HG03432 (cell line): Measurements from ENCODE around the gene SLC16A14.
"Not testable (repeated sequence)": the region's sequence is repeated elsewhere in the genome, so short reads cannot be mapped to it uniquely, and the experiment has no call there.

Experiments used
- ATAC-seq: cut with Tn5 transposase; IDR thresholded peaks from one replicate; pipeline ENCODE4 v1.9.1; 2021; ENCODE audit warnings: mild to moderate bottlenecking, moderate library complexity; ENCODE audit not compliant: unreplicated experiment

The SLC16A14 gene, protein sequence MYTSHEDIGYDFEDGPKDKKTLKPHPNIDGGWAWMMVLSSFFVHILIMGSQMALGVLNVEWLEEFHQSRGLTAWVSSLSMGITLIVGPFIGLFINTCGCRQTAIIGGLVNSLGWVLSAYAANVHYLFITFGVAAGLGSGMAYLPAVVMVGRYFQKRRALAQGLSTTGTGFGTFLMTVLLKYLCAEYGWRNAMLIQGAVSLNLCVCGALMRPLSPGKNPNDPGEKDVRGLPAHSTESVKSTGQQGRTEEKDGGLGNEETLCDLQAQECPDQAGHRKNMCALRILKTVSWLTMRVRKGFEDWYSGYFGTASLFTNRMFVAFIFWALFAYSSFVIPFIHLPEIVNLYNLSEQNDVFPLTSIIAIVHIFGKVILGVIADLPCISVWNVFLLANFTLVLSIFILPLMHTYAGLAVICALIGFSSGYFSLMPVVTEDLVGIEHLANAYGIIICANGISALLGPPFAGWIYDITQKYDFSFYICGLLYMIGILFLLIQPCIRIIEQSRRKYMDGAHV

DNA sequence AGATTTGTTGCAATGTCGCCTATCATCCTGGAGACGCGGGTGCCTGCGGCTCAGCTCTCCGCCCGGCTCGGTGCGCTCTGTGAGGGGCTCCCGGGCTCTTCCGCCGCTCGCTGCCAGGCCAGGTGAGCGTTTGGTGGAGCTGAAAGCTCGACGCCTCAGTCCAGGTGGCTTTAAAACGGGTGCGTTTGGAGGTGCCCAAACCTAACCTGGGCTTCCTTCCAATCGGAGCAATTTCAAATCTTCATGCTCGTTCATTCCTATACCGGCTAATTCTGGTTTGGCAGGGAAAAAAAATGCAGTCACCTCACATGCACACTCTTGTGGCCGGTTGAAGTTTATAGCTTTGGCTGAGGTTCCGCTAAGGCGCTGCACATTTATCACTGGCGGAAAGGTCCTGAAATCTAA lies at the start of gene SLC16A14:
Gene SLC16A14, minus strand, starts transcription at position 274 of the 405 bp plus-strand sequence. CDS start 9,572 bp downstream, outside the sequence.
- ATAC-seq: peak; percentile 35

DNA sequence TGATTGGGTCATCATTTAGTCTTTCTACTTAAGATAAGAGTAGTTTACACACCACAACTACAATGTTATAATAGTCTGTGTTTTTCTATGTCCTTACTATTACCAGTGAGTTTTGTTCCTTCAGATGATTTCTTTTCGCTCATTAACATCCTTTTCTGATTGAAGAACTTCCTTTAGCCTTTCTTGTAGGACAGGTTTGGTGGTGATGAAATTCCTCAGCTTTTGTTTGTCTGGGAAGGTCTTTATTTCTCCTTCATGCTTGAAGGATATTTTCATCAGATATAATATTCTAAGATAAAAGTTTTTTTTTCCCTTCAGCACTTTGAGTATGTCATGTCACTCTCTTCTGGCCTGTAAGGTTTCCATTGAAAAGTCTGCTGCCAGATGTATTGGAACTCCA lies 38.0 kb upstream of the SLC16A14 start:
- no peak for ATAC-seq

DNA sequence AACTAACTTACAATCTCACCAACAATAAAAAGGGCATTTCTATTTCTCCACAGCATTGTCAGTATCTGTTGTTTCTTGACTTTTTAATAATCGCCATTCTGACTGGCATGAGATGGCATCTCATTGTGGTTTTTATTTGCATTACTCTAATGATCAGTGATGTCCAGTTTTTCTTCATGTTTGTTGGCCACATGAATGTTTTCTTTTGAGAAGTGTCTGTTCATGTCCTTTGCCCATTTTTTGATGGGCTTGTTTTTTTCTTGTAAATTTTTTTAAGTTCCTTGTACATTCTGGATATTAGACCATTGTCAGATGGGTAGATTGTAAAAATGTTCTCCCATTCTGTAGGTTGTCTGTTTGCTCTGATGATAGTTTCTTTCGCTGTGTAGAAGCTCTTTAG lies 33.2 kb upstream of the SLC16A14 start:
- not testable (repeated sequence) for ATAC-seq

DNA sequence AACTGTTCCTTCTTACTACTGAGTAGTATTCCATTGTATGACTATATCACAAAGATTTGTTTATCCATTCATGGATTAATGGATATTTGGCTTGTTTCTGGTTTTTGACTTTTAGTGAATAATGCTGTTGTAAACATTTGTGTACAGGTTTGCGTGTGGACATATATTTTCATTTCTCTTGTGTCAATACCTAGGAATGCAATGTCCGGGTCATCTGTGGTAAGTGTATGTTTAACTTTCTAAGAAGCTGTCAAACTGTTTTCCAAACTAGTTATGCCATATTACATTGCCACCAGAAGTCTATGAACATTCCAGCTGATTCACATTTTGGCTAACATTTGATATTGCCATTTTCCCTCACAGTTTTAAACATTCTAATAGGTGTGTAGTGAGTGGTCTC lies 29.1 kb upstream of the SLC16A14 start:
- ATAC-seq: no peak

DNA sequence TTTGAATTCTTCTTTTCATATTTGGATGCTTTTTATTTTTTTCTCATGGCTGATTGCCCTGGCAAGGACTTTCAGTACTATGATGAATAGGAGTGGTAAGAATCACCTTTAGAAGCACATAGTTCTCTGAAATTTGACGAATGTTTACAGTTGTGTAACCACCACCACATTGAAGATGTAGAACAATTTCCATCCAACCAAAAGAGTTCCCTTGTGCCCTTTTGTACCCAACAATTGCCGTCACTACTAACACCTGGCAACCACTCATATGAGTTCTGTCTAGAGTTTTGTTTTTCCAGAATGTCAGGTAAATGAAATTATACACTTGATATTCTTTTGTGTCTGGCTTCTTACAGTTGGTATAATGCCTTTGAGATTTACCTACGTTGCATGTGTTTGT lies 28.7 kb upstream of the SLC16A14 start:
- no peak for ATAC-seq

DNA sequence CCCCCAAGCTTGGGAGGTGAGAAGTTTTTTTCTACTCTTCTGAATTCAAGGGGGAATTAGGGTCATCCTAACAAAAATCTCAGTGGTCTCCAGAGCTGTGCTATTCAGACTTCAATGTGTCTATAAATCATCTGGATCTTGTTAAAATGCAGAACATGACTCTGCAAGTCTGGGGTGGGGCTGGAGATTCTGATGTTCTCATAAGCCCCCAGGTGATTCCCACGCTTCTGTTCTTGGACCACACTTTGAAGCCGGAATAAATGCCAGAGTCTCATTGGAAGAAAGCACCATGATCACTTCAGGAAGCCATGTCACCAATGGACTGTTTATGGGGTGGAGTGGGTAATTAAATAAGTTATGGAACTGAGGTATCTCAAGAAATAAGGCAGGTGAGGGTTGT lies 22.2 kb upstream of the SLC16A14 start:
- ATAC-seq: no peak

DNA sequence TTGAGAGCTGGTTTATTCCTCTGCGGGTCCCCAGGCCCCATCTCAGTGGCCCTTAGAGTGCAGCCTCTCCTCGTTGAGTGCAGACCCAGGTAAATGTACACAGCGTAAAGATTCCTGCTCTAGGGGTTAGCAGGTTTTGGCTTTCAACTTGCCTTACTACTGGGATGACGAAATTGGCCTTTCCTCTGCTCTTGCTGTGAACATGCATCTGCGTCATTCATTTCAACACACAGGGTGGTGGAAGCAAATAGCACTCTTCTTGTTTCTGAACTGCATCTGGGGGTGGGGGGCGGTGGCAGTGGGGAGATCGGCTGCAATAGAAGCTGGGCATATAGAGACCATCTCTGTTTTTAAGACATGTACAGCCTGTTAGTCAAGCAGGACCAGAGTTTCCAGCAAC lies 16.5 kb upstream of the SLC16A14 start:
- ATAC-seq: no peak

DNA sequence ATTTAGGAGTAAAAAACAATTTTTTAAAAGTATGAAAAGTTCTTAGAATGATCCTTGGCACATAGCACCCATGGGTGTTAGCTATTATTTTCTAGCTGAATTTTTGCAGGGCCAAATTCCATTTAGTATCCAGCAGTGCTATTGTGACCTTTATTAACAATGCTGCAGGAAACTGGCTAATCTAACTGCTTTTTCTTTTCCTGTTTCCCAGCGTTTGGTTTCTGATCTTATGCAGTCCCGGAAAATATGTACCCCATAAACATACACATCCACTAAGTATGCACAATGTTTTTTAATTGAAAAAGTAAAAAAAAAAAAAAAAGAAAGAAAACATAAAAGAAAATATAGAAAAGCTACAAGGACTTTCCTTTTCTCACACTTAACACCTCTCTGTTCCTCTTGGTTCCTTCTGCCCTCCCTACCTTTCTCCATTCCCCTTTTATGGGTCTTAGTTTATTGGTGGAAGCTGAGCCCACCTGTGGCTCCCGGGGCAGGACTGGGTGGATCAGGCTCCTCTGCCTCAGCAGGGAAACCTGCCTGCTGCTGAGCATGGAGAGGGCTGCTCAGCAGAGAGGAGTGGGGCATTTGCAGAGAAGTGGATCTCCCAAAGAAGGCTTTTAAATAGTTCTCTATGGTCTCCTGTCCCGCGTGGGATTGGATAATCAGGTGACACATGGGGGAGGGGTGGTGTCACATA lies 9.3 kb upstream of the SLC16A14 start:
- ATAC-seq: no peak

DNA sequence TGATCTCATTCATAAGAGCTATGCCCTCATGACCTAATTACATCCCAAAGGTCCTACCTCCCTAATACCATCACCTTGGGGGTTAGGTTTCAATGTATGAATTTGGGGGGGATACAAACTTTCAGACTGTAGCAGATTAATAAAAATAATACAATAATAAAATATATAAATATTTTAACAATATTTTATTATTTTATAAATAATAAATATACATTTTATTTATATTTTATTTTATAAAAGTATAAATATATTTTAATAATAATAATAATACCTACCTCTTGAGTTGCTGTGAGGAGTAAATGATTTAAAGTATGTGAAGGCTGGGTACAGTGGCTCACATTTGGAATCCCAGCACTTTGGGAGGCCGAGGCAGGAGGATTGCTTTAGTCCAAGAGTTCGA lies 8.1 kb upstream of the SLC16A14 start:
- no peak for ATAC-seq

DNA sequence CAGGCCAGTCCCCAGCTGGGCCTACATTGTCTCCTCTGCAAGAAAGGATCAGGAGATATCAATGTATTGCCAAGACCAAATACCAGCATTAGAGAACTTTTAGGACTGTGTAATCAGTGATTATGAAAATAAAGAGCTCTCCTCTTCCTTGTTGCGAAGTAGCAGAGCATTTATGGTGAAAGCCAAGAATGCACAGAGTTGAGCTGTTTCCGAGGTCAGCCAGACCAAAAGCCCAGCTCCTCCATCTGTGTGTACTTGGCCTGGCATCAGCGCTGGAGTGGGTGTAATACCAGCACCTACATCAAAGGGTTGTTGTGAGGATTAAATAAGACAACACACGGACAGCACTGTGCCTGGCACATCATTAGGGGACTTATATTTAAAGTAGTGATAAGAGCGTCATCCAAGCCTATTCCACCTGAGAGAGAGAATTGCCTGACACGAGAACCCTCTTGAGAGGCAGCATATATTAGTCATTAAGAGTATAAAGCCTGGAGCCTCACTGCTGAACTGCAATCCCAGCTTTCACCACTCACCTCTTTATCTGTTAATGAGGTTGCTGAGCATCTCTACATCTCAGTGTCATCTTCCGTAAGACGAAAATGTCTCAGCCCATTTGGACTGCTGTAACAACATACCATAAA lies 7.4 kb upstream of the SLC16A14 start:
- ATAC-seq: no peak

DNA sequence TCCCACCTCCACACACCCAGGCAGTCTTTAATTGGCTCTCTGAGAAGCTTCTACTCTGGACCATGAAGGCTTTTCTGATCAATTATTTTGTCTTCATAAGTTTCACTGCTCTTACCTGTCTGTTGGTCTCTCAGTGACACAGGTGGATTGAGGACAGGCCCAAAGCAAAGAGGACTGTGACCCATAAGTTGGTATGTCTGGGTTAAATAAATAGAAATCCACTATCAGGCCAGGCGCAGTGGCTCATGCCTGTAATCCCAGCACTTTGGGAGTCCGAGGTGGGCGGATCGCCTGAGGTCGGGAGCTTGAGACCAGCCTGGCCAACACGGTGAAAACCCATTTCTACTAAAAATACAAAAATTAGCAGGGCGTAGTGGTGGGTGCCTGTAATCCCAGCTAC lies 2.7 kb upstream of the SLC16A14 start:
- no peak for ATAC-seq

DNA sequence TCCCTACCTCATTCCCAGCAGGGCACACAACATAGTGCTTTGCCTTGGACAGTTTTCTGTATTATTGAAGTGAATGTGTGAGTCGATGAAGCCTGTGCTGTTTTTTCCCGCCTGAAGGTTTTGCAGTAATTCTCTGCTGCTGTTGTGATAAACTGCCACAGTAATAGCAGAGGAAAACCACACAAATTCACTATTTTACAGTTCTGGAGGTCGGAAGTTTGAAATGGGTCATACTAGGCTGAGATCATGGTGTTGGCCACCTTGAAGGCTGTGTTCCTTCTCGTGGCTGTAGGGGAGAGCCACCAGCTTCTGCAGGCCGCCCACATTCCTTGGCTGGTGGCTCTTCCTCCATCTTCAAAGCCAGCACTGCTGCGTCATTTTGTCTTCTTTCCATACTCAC lies 678 bp upstream of the SLC16A14 start:
- no peak for ATAC-seq

DNA sequence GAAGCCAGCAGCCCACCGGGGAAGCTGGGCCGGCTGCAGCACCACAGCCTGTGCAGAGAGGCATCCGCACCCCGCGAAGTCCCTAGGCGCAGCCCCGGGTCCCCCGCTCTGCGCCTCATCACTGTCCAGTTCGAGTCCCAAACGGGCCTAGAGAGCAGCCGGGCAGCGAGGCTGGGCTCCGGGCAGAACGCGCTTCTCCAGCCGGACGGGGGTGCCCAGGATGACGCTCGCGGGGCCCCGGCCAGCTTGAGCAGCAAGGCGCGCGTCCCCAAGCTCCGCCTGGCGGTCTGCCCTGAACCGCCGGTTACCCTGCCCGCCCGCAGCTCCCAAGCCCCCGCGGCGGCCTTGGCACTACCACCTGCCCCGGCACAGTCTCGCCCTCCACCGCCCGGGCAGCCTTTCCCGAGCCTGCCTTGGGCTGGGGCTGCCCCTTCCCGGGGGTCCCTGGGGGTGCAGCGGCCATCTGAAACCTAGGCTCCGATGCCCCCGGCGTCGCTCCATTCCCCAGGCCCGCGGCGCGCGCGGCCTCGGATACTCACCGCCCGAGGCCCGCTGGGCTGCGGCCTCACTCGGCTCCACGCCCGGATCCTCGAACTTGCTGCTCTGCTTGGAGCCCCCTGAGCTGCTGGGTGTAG lies 591 bp downstream of the SLC16A14 start:
- peak; percentile 50 for ATAC-seq

DNA sequence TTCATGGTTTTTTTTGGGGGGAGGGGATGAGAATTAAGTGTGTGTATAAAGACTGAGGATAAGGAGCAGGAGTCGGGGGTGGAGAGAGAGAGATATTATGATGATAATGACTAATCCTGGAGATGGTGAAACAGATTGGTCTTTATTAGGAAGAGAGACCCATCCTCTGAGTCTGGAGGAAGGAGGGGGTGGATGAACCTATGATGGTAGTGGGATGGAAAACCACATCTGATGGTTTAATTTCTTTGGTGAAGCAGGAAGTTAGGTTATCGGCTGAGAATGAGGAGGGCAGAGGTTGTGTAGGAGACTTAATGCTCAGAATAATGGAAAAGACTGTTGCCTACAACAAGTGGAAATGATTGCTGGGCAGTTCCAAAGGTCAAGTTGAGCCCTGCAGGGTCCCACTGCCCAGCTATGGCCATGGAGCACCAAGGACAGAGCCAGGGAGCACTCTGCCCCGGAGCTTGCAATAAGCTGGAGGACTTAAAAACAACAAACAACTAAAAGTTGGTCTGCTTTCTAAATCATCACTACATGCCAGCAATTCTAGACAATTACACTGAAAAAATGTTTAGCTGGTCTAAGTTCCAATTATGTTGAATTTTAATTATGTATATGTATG lies 7.9 kb downstream of the SLC16A14 start:
- no peak for ATAC-seq

DNA sequence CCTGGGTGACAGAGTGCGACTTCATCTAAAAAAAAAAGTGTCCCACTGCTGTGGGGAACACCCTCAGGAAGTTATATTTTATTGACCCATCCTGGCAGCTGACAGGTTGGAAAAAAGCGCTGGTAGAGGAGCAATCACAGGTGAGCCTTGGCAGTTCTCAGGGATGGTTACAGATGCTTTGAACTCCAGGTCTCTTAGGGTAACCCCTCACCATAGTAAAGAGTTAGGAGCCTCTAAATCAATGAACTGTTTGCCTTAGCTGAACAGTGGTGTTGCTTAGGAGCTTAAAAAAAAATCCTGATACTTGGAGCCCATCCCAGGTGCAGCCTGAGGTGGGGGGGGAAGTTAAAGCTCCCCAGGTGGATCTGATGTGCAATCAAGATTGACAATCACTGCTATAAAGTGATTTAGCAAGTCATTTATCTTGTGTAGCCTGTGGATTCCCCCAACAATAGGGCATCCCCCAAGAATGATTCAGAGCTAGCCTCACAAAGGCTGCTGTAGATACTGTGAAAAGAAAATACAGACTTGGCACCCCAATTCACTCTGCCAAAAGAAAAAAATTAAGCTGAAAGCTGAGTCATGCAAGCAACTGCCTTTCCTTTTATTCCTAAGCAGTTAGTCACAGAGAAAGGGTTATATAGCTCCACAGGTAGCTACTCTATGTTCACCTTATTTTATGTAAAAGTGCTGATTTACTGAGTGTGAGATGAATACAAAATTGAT lies 14.8 kb downstream of the SLC16A14 start:
- no peak for ATAC-seq

DNA sequence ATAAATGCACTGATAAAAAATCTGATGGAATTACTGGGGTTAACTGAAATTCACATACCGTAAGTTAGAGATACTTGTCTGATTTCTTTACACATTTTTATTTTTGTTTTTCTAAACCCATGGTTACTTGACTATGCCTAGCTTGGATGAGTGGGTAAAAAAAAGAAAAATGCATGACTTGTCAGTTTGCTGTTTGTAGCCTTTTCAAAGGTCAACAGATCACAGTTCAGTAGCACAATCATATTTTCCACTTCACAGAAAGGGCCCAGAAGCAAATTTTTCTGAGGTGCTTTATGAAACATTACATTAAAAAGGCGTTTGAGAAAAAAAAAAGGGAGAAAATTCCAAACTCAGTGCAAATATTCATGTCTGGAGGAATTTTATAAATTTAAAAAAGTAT lies 16.4 kb downstream of the SLC16A14 start:
- ATAC-seq: no peak

DNA sequence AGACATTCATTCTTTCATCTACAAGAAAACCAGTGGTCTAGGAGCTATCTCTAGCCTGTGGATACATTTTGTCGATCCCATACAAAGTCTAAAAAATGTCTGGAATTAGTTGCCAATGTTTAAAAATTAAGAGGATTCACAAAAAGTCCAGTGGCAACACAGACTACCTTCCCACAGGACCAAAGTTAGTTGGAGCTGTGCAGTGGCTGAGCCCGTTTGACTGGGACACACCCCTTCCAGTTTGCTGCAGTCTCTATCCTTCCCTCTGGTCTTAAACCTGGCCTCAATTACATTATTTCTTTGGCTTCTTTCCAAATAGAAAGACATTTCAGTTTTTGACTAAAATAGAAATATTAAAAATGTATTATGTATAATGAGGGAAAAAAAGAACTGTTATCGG lies 18.6 kb downstream of the SLC16A14 start:
- ATAC-seq: no peak

DNA sequence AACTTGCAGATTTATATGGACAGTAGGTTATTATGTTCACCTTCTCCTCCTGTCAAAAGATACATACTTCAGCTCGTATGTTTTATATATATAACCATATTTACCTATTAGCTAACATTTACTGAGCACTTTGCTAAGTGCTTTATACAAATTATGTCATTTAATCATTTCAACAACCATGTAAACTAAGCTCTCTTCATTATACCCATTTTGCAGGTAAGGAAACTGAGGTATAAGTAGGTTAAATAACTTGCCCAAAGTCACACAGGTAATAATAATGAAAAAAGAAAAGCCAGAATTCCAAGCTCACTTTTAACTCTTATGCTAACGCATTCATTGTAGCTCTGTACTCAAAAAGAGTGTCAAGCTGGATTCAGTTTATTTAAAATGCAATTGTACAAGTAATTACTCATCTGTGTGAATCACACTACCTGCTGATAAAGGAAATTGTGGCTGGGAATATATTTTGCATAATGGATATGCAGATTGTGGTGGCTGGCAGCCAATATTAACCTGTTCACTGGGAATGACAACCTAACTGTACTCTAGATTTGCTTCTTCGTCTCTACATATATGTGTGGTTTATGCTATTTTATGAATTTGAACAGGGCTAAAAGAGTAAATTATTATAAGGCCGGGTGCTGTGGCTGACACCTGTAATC lies 20.6 kb downstream of the SLC16A14 start:
- ATAC-seq: no peak

DNA sequence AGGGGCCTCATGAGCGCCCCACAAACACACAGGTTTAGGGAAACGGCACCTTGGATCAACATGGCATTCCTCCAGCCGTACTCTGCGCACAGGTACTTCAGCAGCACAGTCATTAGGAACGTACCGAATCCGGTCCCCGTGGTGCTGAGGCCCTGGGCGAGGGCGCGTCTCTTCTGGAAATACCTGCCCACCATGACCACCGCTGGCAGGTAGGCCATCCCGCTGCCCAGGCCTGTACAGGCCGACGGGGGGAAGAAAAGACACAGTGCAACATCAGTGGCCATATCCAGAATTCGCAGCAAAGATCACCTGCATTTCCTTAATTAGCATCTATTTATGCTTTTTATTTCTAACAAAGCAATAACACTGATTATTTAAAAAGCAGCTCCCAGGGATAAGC lies 22.2 kb downstream of the SLC16A14 start:
- ATAC-seq: no peak

DNA sequence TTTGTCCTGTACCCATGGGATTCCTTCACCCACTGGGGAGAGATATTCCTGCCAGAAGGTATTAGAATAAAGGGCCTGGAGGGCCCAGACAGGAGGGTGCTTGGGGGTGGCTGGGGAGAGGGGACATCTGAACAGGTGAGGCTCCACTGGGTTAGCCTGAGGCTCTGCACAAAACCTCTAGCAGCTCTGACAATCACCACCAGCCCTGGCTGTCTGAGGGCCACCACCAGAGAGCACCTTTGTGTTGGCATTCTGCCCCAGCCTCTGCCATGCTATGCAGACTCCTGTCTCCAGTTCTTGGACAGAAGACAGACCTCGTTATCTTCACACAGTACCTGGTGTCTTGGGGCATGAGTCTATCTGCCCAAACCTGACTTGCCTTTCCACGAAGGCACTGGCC lies 25.3 kb downstream of the SLC16A14 start:
- no peak for ATAC-seq
